Stimulated activated CD4-positive, alpha-beta T cell treated with anti-CD3 and anti-CD28 coated beads, TNF-alpha, amount 100 ng/mL, for 1 hour (primary cell): ENCODE results near the gene ADARB2.
"Not testable (repeated sequence)": the region's sequence is repeated elsewhere in the genome, so short reads cannot be mapped to it uniquely, and the experiment has no call there.

Source experiments
- DNase-seq, 3 donors: peaks; one replicate each; pipeline ENCODE4 v3.0.0-alpha.2; 2020; ENCODE audit warnings: low read depth in 3 of 3, low spot score in 1 of 3

ADARB2 gene

GRCh38 chr10:1551636-1552338 is 185.5 kb downstream of the ADARB2 start:
- no peak for DNase-seq

GRCh38 chr10:1550616-1551015 is 186.7 kb downstream of the ADARB2 start:
- DNase-seq = no peak

- DNase-seq = no peak
Observed at GRCh38 chr10:1550291-1550595, 187.1 kb downstream of the ADARB2 start.

- DNase-seq = no peak
Observed at GRCh38 chr10:1549591-1550290, 187.6 kb downstream of the ADARB2 start.

GRCh38 chr10:1548596-1548995 is 188.7 kb downstream of the ADARB2 start:
- DNase-seq = no peak

GRCh38 chr10:1548146-1548545 is 189.2 kb downstream of the ADARB2 start:
- no peak for DNase-seq

GRCh38 chr10:1546431-1547110 is 190.8 kb downstream of the ADARB2 start:
- DNase-seq = no peak

- DNase-seq = no peak
Observed at GRCh38 chr10:1545524-1545923, 191.8 kb downstream of the ADARB2 start.

GRCh38 chr10:1544929-1545328 is 192.4 kb downstream of the ADARB2 start:
- DNase-seq = no peak

- no peak for DNase-seq
Observed at GRCh38 chr10:1544209-1544673, 193.1 kb downstream of the ADARB2 start.

- no peak for DNase-seq
Observed at GRCh38 chr10:1543596-1543995, 193.7 kb downstream of the ADARB2 start.

GRCh38 chr10:1542941-1543340 is 194.4 kb downstream of the ADARB2 start:
- DNase-seq = no peak

GRCh38 chr10:1540144-1540543 is 197.2 kb downstream of the ADARB2 start:
- no peak for DNase-seq

GRCh38 chr10:1539216-1539615 is 198.1 kb downstream of the ADARB2 start:
- DNase-seq = no peak

GRCh38 chr10:1538531-1539061 is 198.7 kb downstream of the ADARB2 start:
- no peak for DNase-seq

GRCh38 chr10:1538121-1538520 is 199.2 kb downstream of the ADARB2 start:
- no peak for DNase-seq

- not testable (repeated sequence) for DNase-seq
Observed at GRCh38 chr10:1537449-1537848, 199.9 kb downstream of the ADARB2 start.

- no peak for DNase-seq
Observed at GRCh38 chr10:1536341-1536740, 201.0 kb downstream of the ADARB2 start.

- DNase-seq = no peak
Observed at GRCh38 chr10:1535301-1535965, 201.9 kb downstream of the ADARB2 start.

- no peak for DNase-seq
Observed at GRCh38 chr10:1534820-1535219, 202.5 kb downstream of the ADARB2 start.

- no peak for DNase-seq
Observed at GRCh38 chr10:1532636-1533035, 204.7 kb downstream of the ADARB2 start.
